ENCODE results near the gene ZSCAN5B. TPM values are rescaled to one million over a fixed set of nuclear protein-coding genes. Genes with fewer than 3 reads are reported as not detected.
"Not testable (repeated sequence)": the region's sequence is repeated elsewhere in the genome, so short reads cannot be mapped to it uniquely, and the experiment has no call there.

ZSCAN5B gene
- total and polyA plus RNA-seq, 5 experiments from 2014 or later, result not detected

- POLR2A ChIA-PET, ATAC-seq, H3K4me1 Mint-ChIP-seq, H3K4me3 Mint-ChIP-seq, H3K36me3 Mint-ChIP-seq, DNase-seq, H3K9me3 Mint-ChIP-seq: not testable (repeated sequence)
- H3K27ac Mint-ChIP-seq, result peak overlapping the region in 1 of 10 donors; percentile 86
- H3K27me3 Mint-ChIP-seq, result peaks cover 4 to 23% (median 8%) of the 10 kb centered on the region in 5 donors
Observed at GRCh38 chr19:56207581-56207980, 10.0 kb upstream of the ZSCAN5B start.

- no peak within 1 kb of the TSS for H3K27ac Mint-ChIP-seq
- peaks cover 0 to 1% (median 0%) of the 10 kb centered on the region in 3 donors for H3K36me3 Mint-ChIP-seq
- peaks cover 2 to 20% (median 6%) of the 10 kb centered on the region in 5 donors for H3K27me3 Mint-ChIP-seq
- DNase-seq (no peak), ATAC-seq (no peak)
- H3K4me1 Mint-ChIP-seq, result no peaks in the 10 kb centered on the region
- no peak within 1 kb of the TSS for H3K4me3 Mint-ChIP-seq
- H3K9me3 Mint-ChIP-seq, result no peaks in the 10 kb centered on the region
- POLR2A ChIA-PET, result no interaction called here
Observed at GRCh38 chr19:56201973-56202372, 4.4 kb upstream of the ZSCAN5B start, which contains the start of gene ZSCAN5C. ZSCAN5C (plus strand) TSS chr19:56202273; CDS start chr19:56205914, 3,641 bp downstream.

GRCh38 chr19:56199687-56200086, 2.1 kb upstream of the ZSCAN5B start:
- DNase-seq (no peak), ATAC-seq (no peak)
- no peaks in the 10 kb centered on the region for H3K4me1 Mint-ChIP-seq
- H3K4me3 Mint-ChIP-seq, result no peak overlapping the region
- peaks cover 0 to 11% (median 2%) of the 10 kb centered on the region in 5 donors for H3K27me3 Mint-ChIP-seq
- no peak overlapping the region for H3K27ac Mint-ChIP-seq
- peaks cover 0 to 1% (median 0%) of the 10 kb centered on the region in 3 donors for H3K36me3 Mint-ChIP-seq
- H3K9me3 Mint-ChIP-seq, result no peaks in the 10 kb centered on the region
- POLR2A ChIA-PET, result no interaction called here

DNA sequence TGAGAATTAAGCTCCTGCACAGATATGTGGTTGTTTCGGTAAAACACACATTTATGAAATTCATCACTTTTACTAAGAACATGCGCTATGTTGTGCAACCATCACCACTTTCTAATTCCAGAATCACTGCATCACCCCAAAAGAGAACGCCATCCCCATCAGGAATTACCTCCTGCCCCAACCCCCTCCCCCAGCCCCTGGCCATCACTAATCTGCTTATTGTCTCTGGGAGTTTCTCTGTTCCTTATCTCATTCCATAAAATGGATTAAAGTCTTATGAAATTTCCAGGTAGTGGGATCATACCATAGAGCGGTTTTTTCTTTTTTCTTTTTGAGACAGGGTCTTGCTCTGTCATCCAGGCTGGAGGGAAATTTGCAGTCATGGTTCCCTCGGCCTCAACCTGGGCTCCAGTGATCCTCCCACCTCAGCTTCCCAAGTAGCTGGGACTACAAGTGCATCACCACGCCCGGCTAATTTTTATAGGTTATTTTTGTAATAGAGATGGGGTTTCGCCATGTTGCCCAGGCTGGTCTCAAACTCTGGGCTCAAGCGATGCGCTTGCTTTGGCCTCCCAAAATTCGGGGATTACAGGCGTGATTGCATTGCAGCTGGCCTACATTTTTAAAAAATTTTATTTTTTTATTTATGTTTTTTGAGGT, 3.5 kb downstream of the ZSCAN5B start:
- ATAC-seq (no peak), DNase-seq (no peak)
- no peak overlapping the region for H3K27ac Mint-ChIP-seq
- peaks cover 0 to 14% (median 1%) of the 10 kb centered on the region in 5 donors for H3K27me3 Mint-ChIP-seq
- no peaks in the 10 kb centered on the region for H3K4me1 Mint-ChIP-seq
- H3K36me3 Mint-ChIP-seq, result peaks cover 0 to 1% (median 0%) of the 10 kb centered on the region in 3 donors
- no peak overlapping the region for H3K4me3 Mint-ChIP-seq
- no peaks in the 10 kb centered on the region for H3K9me3 Mint-ChIP-seq
- POLR2A ChIA-PET, result no interaction called here

DNA sequence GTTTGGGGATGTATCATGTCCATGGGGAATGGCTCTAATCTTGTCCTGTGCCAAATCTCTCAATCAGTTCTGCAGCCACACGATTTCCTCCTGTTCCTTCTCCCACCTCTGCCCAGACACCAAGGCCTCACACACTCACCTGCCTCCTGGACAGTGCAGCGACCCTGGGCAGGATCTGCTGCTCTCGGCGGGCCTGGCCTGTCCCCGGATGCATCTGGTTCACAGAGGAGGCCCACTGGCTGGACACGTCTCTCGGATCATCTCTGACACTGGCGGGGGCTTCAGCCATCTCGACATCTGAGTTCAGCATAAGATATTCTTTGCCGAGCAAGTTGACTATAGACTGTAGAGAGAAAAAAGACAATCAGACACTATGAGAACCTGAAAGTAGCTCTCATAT, 5.9 kb downstream of the ZSCAN5B start:
- Mint-ChIP-seq H3K27me3 (peaks cover 0 to 14% (median 4%) of the 10 kb centered on the region in 5 donors), H3K27ac (no peak overlapping the region)

GRCh38 chr19:56191115-56191514, 6.5 kb downstream of the ZSCAN5B start:
- Mint-ChIP-seq H3K4me1 (no peaks in the 10 kb centered on the region), H3K27me3 (peaks cover 0 to 14% (median 5%) of the 10 kb centered on the region in 5 donors), H3K36me3 (no peaks in the 10 kb centered on the region), H3K4me3 (no peak overlapping the region), H3K9me3 (no peaks in the 10 kb centered on the region), H3K27ac (no peak overlapping the region)
- DNase-seq (no peak), ATAC-seq (no peak)
- POLR2A ChIA-PET, result no interaction called here

More for the DNA sequence above, 5.9 kb downstream of the ZSCAN5B start:
- H3K9me3 Mint-ChIP-seq, result no peaks in the 10 kb centered on the region
- no peaks in the 10 kb centered on the region for H3K36me3 Mint-ChIP-seq
- no peak for ATAC-seq
- POLR2A ChIA-PET, result no interaction called here
- H3K4me3 Mint-ChIP-seq, result no peak overlapping the region
- H3K4me1 Mint-ChIP-seq, result no peaks in the 10 kb centered on the region
- no peak for DNase-seq

DNA sequence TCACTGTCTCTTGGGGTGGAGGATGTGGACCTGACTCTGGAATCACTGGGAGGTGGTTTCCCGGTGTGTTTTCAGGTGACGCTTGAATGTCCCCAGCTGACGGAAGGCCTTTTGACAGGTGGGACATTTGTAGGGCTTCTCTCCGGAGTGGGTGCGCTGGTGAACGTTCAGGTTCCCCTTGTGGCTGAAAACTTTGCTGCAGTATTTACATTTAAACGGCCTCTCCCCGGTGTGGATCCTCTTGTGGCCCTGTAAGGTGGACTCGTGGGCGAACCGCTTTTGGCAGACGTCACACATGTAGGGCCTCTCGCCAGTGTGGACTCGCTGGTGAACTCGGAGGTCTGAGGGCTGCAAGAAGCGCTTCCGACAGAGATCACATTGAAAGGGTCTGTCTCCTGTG, 7.8 kb downstream of the ZSCAN5B start:
- H3K27me3 Mint-ChIP-seq, result peaks cover 5 to 17% (median 9%) of the 10 kb centered on the region in 5 donors
- peaks cover 0 to 4% (median 0%) of the 10 kb centered on the region in 4 donors for H3K4me1 Mint-ChIP-seq
- no peak overlapping the region for H3K27ac Mint-ChIP-seq
- H3K36me3 Mint-ChIP-seq, result no peaks in the 10 kb centered on the region
- H3K9me3 Mint-ChIP-seq, result no peaks in the 10 kb centered on the region
- H3K4me3 Mint-ChIP-seq, result no peak overlapping the region
- POLR2A ChIA-PET, result no interaction called here
- no peak for ATAC-seq
- DNase-seq, result no peak

GRCh38 chr19:56177564-56178243, 19.9 kb downstream of the ZSCAN5B start:
- no peak for DNase-seq
- POLR2A ChIA-PET, result no interaction called here
- Mint-ChIP-seq H3K4me1 (no peaks in the 10 kb centered on the region), H3K27me3 (peaks cover 0 to 9% (median 7%) of the 10 kb centered on the region in 5 donors), H3K36me3 (no peaks in the 10 kb centered on the region), H3K27ac (no peak overlapping the region), H3K4me3 (no peak overlapping the region), H3K9me3 (no peaks in the 10 kb centered on the region)
- ATAC-seq, result no peak

- Mint-ChIP-seq H3K4me1 (peaks cover under 1 to 2% (median under 1%) of the 10 kb centered on the region in 4 donors), H3K9me3 (no peaks in the 10 kb centered on the region)
Observed at GRCh38 chr19:56176881-56177280, 20.7 kb downstream of the ZSCAN5B start.

DNA sequence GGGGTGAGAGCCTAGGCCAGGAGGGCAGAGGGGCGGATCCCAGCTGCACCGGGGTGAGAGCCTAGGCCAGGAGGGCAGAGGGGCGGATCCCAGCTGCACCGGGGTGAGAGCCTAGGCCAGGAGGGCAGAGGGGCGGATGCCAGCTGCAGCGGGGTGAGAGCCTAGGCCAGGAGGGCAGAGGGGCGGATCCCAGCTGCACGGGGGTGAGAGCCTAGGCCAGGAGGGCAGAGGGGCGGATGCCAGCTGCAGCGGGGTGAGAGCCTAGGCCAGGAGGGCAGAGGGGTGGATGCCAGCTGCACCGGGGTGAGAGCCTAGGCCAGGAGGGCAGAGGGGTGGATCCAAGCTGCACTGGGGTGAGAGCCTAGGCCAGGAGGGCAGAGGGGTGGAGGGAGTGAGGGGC, 21.3 kb downstream of the ZSCAN5B start:
- DNase-seq, H3K27ac Mint-ChIP-seq, ATAC-seq, POLR2A ChIA-PET, H3K9me3 Mint-ChIP-seq, H3K27me3 Mint-ChIP-seq, H3K4me1 Mint-ChIP-seq, H3K4me3 Mint-ChIP-seq, H3K36me3 Mint-ChIP-seq: not testable (repeated sequence)

More at GRCh38 chr19:56176881-56177280, 20.7 kb downstream of the ZSCAN5B start:
- POLR2A ChIA-PET, result no interaction called here
- DNase-seq (no peak), ATAC-seq (no peak)
- Mint-ChIP-seq H3K27me3 (peaks cover 0 to 9% (median 7%) of the 10 kb centered on the region in 5 donors), H3K4me3 (no peak overlapping the region), H3K27ac (peak overlapping the region in 1 of 10 donors; percentile 24), H3K36me3 (no peaks in the 10 kb centered on the region)

DNA sequence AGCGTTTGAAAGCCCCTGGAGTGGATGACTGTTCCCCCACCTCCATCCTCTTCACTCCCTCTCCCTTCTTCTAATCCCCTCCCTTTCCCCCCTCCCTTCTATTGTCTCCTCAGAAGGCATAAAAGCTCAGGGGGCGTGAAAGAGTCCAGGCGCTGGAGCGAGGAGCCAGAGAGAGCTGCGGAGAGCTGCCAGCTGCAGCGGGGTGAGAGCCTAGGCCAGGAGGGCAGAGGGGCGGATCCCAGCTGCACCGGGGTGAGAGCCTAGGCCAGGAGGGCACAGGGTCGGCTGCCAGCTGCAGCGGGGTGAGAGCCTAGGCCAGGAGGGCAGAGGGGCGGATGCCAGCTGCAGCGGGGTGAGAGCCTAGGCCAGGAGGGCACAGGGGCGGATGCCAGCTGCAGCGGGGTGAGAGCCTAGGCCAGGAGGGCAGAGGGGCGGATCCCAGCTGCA, 21.7 kb downstream of the ZSCAN5B start, which contains the start of gene GALP:
Gene GALP, plus strand, starts transcription at position 148 of the 447 bp plus-strand sequence. CDS start 1,101 bp downstream, outside the sequence.
- POLR2A ChIA-PET, H3K36me3 Mint-ChIP-seq, H3K4me3 Mint-ChIP-seq, ATAC-seq, H3K27me3 Mint-ChIP-seq, H3K4me1 Mint-ChIP-seq, H3K9me3 Mint-ChIP-seq, DNase-seq, H3K27ac Mint-ChIP-seq: not testable (repeated sequence)

GRCh38 chr19:56174550-56174949, 23.0 kb downstream of the ZSCAN5B start:
- peaks cover 1 to 15% (median 7%) of the 10 kb centered on the region in 5 donors for H3K27me3 Mint-ChIP-seq
- no peak for ATAC-seq
- H3K4me3 Mint-ChIP-seq, result no peak overlapping the region
- no peak for DNase-seq
- H3K4me1 Mint-ChIP-seq, result peaks cover 2 to 6% (median 3%) of the 10 kb centered on the region in 4 donors
- H3K27ac Mint-ChIP-seq, result no peak overlapping the region
- POLR2A ChIA-PET, result no interaction called here
- H3K9me3 Mint-ChIP-seq, result peaks cover 0 to 1% (median 0%) of the 10 kb centered on the region in 9 donors
- no peaks in the 10 kb centered on the region for H3K36me3 Mint-ChIP-seq

DNA sequence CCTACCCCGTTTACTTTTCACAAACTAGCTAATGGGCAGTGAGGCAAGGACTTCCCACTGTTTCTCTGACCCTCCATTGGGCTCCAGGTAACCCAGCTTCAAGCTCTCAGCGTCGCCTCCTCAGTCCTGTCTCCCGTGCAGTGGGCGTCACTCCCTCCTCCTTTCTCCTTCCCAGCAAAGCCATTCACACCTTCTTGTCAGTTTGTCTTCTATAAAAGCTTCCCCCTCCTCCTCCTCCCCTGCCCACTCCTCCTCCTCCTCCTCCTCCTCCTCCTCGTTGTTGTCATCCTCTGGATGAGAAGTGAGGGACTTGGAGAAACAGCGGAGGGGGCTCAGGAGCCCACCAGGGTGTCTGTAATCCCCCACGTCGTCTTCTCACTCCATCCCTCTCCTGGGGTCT, 23.5 kb downstream of the ZSCAN5B start:
- Mint-ChIP-seq H3K4me3 (no peak overlapping the region), H3K36me3 (no peaks in the 10 kb centered on the region), H3K9me3 (peaks cover 0 to 1% (median 0%) of the 10 kb centered on the region in 9 donors), H3K27me3 (peaks cover 1 to 15% (median 7%) of the 10 kb centered on the region in 5 donors), H3K27ac (no peak overlapping the region), H3K4me1 (peaks cover 2 to 6% (median 3%) of the 10 kb centered on the region in 4 donors)
- POLR2A ChIA-PET, result no interaction called here
- ATAC-seq (no peak), DNase-seq (no peak)

Measured in naive thymus-derived CD8-positive, alpha-beta T cell (primary cell).